ENCODE results near the gene MTHFD1L.

- TF ChIP-seq CTCF (IDR thresholded peaks at IDR 0.05) (no peak), POLR2A (IDR thresholded peaks at IDR 0.05) (no peak), POLR2AphosphoS5 (IDR thresholded peaks at IDR 0.05) (no peak), EP300 (IDR thresholded peaks at IDR 0.05) (no peak)
Measured at GRCh38 chr6:150996968-150997367, 131.5 kb downstream of the MTHFD1L start.
